ENCODE measurements around the gene KIF1B.

DNA sequence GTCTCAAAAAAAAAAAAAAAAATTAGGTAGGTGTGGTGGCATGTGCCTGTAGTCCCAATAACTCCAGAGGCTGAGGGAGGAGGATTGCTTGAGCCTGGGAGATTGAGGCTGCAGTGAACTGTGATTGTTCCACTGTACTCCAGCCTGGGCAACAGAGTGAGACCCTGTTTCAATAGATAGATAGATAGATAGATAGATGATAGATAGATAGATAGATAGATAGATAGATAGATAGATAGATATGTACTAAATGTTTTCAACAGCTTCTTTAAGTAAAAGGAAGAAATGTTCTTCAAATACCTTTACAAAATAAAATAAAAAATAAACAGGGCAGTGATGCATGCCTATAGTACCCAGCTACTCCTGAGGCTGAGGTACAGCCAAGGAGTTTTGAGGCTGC is 9.8 kb downstream of the KIF1B start:
- TF ChIP-seq, protein P1, sequence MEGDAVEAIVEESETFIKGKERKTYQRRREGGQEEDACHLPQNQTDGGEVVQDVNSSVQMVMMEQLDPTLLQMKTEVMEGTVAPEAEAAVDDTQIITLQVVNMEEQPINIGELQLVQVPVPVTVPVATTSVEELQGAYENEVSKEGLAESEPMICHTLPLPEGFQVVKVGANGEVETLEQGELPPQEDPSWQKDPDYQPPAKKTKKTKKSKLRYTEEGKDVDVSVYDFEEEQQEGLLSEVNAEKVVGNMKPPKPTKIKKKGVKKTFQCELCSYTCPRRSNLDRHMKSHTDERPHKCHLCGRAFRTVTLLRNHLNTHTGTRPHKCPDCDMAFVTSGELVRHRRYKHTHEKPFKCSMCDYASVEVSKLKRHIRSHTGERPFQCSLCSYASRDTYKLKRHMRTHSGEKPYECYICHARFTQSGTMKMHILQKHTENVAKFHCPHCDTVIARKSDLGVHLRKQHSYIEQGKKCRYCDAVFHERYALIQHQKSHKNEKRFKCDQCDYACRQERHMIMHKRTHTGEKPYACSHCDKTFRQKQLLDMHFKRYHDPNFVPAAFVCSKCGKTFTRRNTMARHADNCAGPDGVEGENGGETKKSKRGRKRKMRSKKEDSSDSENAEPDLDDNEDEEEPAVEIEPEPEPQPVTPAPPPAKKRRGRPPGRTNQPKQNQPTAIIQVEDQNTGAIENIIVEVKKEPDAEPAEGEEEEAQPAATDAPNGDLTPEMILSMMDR (conservative IDR thresholded peaks at IDR 0.05; ENCODE audit: low read depth in 2 of 2): no peak
- no peak for TF ChIP-seq POLR2AphosphoS5 (IDR thresholded peaks at IDR 0.05; ENCODE audit: low read depth)
- TF ChIP-seq, protein P2, sequence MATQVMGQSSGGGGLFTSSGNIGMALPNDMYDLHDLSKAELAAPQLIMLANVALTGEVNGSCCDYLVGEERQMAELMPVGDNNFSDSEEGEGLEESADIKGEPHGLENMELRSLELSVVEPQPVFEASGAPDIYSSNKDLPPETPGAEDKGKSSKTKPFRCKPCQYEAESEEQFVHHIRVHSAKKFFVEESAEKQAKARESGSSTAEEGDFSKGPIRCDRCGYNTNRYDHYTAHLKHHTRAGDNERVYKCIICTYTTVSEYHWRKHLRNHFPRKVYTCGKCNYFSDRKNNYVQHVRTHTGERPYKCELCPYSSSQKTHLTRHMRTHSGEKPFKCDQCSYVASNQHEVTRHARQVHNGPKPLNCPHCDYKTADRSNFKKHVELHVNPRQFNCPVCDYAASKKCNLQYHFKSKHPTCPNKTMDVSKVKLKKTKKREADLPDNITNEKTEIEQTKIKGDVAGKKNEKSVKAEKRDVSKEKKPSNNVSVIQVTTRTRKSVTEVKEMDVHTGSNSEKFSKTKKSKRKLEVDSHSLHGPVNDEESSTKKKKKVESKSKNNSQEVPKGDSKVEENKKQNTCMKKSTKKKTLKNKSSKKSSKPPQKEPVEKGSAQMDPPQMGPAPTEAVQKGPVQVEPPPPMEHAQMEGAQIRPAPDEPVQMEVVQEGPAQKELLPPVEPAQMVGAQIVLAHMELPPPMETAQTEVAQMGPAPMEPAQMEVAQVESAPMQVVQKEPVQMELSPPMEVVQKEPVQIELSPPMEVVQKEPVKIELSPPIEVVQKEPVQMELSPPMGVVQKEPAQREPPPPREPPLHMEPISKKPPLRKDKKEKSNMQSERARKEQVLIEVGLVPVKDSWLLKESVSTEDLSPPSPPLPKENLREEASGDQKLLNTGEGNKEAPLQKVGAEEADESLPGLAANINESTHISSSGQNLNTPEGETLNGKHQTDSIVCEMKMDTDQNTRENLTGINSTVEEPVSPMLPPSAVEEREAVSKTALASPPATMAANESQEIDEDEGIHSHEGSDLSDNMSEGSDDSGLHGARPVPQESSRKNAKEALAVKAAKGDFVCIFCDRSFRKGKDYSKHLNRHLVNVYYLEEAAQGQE (IDR thresholded peaks at IDR 0.05; ENCODE audit: unreplicated experiment): no peak
- TF ChIP-seq ZNF114 (CRISPR knock-in tag; IDR thresholded peaks at IDR 0.05): no peak
- no peak for TF ChIP-seq JUNB (IDR thresholded peaks at IDR 0.05; ENCODE audit: unreplicated experiment)
- no peak for TF ChIP-seq EZH2 (IDR thresholded peaks at IDR 0.05; ENCODE audit: low read depth, unreplicated experiment)
- no peak for TF ChIP-seq STAT1 (IDR thresholded peaks at IDR 0.05; ENCODE audit: unreplicated experiment)
- no peak for TF ChIP-seq EZH2phosphoT487 (IDR thresholded peaks at IDR 0.05; ENCODE audit: unreplicated experiment)
